Panc1 (cell line): Measurements from ENCODE around the gene NUDT16. TPM values are rescaled to one million over a fixed set of nuclear protein-coding genes. Genes with fewer than 3 reads are reported as not detected.

Experiments
- ATAC-seq: fragments of 200-7000 bp; cut with Tn5 transposase; 2 replicates; pipeline ENCODE4 v1.9.1; 2020; ENCODE audit warnings: mild to moderate bottlenecking, moderate library complexity
- BruUV-seq: library from RNA; stranded (reverse); fragments of 400-500 nt; replicated peaks from 2 replicates; lab custom pipeline; 2021; lab: Mats Ljungman, UMichigan
- CTCF ChIA-PET: fragments of 300-600 bp; sonication (Branson Sonifier 250); formaldehyde crosslinking; loops from one replicate; lab custom pipeline; 2022; ENCODE audit warnings: antibody characterized with exemption; lab: Charles Lee
- POLR2A ChIA-PET: fragments of 300-600 bp; sonication (Branson Sonifier 250); formaldehyde crosslinking; loops from one replicate; lab custom pipeline; 2022; ENCODE audit warnings: antibody characterized with exemption; lab: Charles Lee
- DNase-seq: peaks from one replicate; pipeline ENCODE4 v3.0.0-alpha.2; 2010; ENCODE audit warnings: low read depth, low spot score
- H3K27ac ChIP-seq: 2 replicates; pipeline ENCODE4 v1.5.1; 2011; ENCODE audit warnings: mild to moderate bottlenecking, low read length, inconsistent platforms
- H3K27me3 ChIP-seq: fragments of 200-500 bp; sonication (Bioruptor generic); 2 replicates; pipeline ENCODE4 v1.6.0; 2014; ENCODE audit warnings: low read length, inconsistent platforms; ENCODE audit not compliant: control insufficient read depth, insufficient read depth
- H3K36me3 ChIP-seq: fragments of 200-500 bp; sonication (Bioruptor generic); 2 replicates; pipeline ENCODE4 v1.5.1; 2014; ENCODE audit warnings: inconsistent platforms, mild to moderate bottlenecking, low read length, moderate library complexity; ENCODE audit not compliant: control insufficient read depth, insufficient read depth
- H3K4me1 ChIP-seq: 2 replicates; pipeline ENCODE4 v1.5.1; 2011; ENCODE audit warnings: inconsistent platforms, mild to moderate bottlenecking, low read length, moderate library complexity; ENCODE audit not compliant: control insufficient read depth, insufficient read depth
- H3K4me3 ChIP-seq, 2 experiments: 2 replicates each; pipeline ENCODE4 v1.5.1; 2011 to 2012; ENCODE audit warnings: low read depth in 2 of 2, low read length in 2 of 2, mild to moderate bottlenecking in 2 of 2, inconsistent platforms in 1 of 2, moderate library complexity in 1 of 2
- H3K9me3 ChIP-seq: fragments of 200-500 bp; sonication (Bioruptor generic); 2 replicates; pipeline ENCODE4 v1.5.1; 2014; ENCODE audit warnings: low read depth, mild to moderate bottlenecking, inconsistent platforms, low read length, moderate library complexity; ENCODE audit not compliant: control insufficient read depth, insufficient read depth
- POLR2AphosphoS5 ChIP-seq: IDR thresholded peaks from 2 replicates; pipeline ENCODE4 v1.6.1; 2012; ENCODE audit warnings: mild to moderate bottlenecking, low read depth, low read length, moderate library complexity
- REST ChIP-seq, 2 experiments: IDR thresholded peaks; 2 replicates each; pipeline ENCODE4 v1.6.1; 2011 to 2012; ENCODE audit warnings: low read depth in 2 of 2, control low read depth in 1 of 2, low read length in 1 of 2, mild to moderate bottlenecking in 1 of 2, moderate library complexity in 1 of 2; ENCODE audit not compliant: insufficient read depth in 1 of 2
- SIN3A ChIP-seq: IDR thresholded peaks from 2 replicates; pipeline ENCODE4 v1.6.1; 2012; ENCODE audit warnings: low read depth, mild to moderate bottlenecking, low read length, moderate library complexity, borderline replicate concordance; ENCODE audit not compliant: insufficient read depth
- TCF7L2 ChIP-seq: IDR thresholded peaks from 2 replicates; pipeline ENCODE4 v1.6.1; 2011; ENCODE audit warnings: mild to moderate bottlenecking, low read depth, low read length, inconsistent platforms
- in situ Hi-C: cut with HindIII; loops from 2 replicates; pipeline ENCODE4 v1.10.0; 2016; ENCODE audit warnings: low sequenced_read_pairs, low pct_unique_long_range_greater_than_20kb
- intact Hi-C: fragments of 100-400 bp; cut with micrococcal nuclease; formaldehyde crosslinking; loops from one replicate; pipeline ENCODE4 v1.10.0; 2022; ENCODE audit not compliant: unreplicated experiment
- total RNA-seq: library from RNA; stranded (reverse); gene quantifications from one replicate; pipeline ENCODE4 v1.2.1, GENCODE V29; 2021; ENCODE audit not compliant: unreplicated experiment
- TF ChIP-seq, protein P1 (sequence below): fragments of 450-650 bp; IDR thresholded peaks from 2 replicates; pipeline ENCODE4 v1.5.1; 2017; ENCODE audit warnings: mild to moderate bottlenecking

Gene NUDT16
- total RNA-seq, 1 experiment from 2014 or later, result 12.5 TPM

DNA sequence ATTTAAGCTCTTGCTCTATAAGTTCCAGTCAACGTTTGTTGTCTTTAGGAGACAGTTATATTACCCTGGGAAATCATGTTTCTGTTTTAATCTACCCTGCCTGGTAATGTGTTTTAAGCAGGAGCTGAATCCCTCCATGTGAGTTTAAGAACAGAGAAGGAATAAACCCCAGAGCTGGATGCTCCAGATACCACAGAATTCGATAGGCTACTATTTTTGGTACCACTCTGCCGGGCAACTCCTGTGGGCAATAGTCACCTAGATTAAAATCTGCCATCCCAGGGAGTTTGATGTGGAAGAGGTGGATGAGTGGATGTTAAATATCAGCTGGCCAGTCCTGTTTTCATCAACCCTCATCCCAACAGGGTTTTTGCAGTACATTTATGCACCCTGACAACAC is 20.4 kb downstream of the NUDT16 start:
- TF ChIP-seq REST (IDR thresholded peaks at IDR 0.05; ENCODE audit: insufficient read depth in 1 of 2, low read depth in 2 of 2, low read length in 1 of 2), result no peak
- TF ChIP-seq, protein P1, sequence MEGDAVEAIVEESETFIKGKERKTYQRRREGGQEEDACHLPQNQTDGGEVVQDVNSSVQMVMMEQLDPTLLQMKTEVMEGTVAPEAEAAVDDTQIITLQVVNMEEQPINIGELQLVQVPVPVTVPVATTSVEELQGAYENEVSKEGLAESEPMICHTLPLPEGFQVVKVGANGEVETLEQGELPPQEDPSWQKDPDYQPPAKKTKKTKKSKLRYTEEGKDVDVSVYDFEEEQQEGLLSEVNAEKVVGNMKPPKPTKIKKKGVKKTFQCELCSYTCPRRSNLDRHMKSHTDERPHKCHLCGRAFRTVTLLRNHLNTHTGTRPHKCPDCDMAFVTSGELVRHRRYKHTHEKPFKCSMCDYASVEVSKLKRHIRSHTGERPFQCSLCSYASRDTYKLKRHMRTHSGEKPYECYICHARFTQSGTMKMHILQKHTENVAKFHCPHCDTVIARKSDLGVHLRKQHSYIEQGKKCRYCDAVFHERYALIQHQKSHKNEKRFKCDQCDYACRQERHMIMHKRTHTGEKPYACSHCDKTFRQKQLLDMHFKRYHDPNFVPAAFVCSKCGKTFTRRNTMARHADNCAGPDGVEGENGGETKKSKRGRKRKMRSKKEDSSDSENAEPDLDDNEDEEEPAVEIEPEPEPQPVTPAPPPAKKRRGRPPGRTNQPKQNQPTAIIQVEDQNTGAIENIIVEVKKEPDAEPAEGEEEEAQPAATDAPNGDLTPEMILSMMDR, result no peak
- no peak for TF ChIP-seq SIN3A
- no peak for TF ChIP-seq POLR2AphosphoS5
- TF ChIP-seq TCF7L2, result no peak
- CTCF ChIA-PET, result no interaction called here
- DNase-seq (no peak), ATAC-seq (no peak)
- BruUV-seq, result no TSS peak
- H3K4me3 ChIP-seq, result no peak overlapping the region
- H3K27me3 ChIP-seq, result no peaks in the 10 kb centered on the region; the same call in 1 of the 2 replicates
- in situ Hi-C loops (no loop called here), intact Hi-C loops (no loop called here)
- no peak overlapping the region for H3K27ac ChIP-seq
- POLR2A ChIA-PET, result no interaction called here
- H3K36me3 ChIP-seq, result no peaks in the 10 kb centered on the region
- no peaks in the 10 kb centered on the region for H3K9me3 ChIP-seq
- no peaks in the 10 kb centered on the region for H3K4me1 ChIP-seq

GRCh38 chr3:131402391-131403039 is 20.9 kb downstream of the NUDT16 start:
- H3K36me3 ChIP-seq, result no peaks in the 10 kb centered on the region
- ChIA-PET CTCF (no interaction called here), POLR2A (no interaction called here)
- H3K4me3 ChIP-seq, result no peak overlapping the region
- no TSS peak for BruUV-seq
- TF ChIP-seq TCF7L2 (no peak), REST (IDR thresholded peaks at IDR 0.05; ENCODE audit: insufficient read depth in 1 of 2, low read depth in 2 of 2, low read length in 1 of 2) (no peak), POLR2AphosphoS5 (no peak), SIN3A (no peak)
- TF ChIP-seq, protein P1, result no peak
- DNase-seq (no peak), ATAC-seq (no peak)
- no peak overlapping the region for H3K27ac ChIP-seq
- H3K9me3 ChIP-seq, result 0 out of 2 replicates have a peak, but pooled peaks cover 3% of the 10 kb centered on the region
- H3K27me3 ChIP-seq, result no peaks in the 10 kb centered on the region; the same call in 1 of the 2 replicates
- in situ Hi-C loops, result no loop called here
- intact Hi-C loops, result no loop called here
- H3K4me1 ChIP-seq, result no peaks in the 10 kb centered on the region
